HG02798 (cell line): ENCODE results near the gene AKAP9.
"Not testable (repeated sequence)": the region's sequence is repeated elsewhere in the genome, so short reads cannot be mapped to it uniquely, and the experiment has no call there.

ENCODE experiments used
- ATAC-seq: cut with Tn5 transposase; IDR thresholded peaks from one replicate; pipeline ENCODE4 v1.9.1; 2021; ENCODE audit warnings: mild to moderate bottlenecking; ENCODE audit not compliant: unreplicated experiment, poor library complexity

AKAP9 gene

GRCh38 chr7:91940572-91941341 lies at the start of gene AKAP9:
Gene AKAP9, plus strand, starts transcription at chr7:91940862. Its CDS starts 238 bp downstream, at chr7:91941100.
- peak; percentile 98 for ATAC-seq

DNA sequence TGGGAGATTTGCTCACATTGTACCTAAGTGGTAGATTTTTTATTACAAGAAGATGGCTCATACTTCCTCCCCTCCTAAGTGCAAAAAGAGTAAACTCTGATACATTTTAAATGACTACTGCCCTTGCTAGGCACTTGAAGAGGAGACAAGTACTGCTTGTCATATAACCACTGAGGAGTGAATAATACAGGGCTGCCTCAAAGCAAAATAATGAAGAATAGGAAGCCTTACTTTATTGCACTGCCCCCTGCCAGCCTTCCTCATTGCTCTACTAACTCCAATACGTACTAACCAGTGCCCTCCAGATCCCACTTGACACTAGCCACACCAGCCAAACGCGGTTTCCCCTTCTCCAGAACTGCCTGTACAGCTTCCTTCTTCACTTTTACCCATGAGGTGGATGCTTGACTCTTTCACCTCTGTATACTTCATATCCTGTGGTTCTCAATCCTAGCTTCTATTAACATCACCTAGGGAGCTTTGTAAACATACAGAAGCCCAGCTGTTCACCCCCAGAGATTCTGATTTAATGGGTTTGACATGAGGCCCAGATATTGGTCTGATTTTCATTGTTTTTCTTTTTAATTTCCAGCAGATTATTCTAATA lies 48.5 kb upstream of the AKAP9 start:
- no peak for ATAC-seq

- ATAC-seq = no peak
Measured at GRCh38 chr7:91892821-91893340, 47.8 kb upstream of the AKAP9 start.

DNA sequence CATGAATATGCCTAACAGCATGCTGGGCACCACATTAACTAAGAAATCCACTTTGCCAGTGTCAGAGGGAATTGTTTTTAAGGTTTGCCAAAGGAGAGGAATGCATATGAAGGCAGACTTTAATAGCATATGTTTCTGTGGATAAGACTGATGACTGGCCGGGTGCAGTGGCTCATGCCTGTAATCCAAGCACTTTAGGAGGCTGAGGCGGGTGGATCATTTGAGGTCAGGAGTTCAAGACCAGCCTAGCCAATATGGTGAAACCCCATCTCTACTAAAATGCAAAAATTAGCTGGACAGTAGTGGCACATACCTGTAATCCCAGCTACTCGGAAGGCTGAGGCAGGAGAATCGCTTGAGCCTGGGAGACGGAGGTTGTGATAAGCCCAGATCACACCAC lies 47.0 kb upstream of the AKAP9 start:
- not testable (repeated sequence) for ATAC-seq

DNA sequence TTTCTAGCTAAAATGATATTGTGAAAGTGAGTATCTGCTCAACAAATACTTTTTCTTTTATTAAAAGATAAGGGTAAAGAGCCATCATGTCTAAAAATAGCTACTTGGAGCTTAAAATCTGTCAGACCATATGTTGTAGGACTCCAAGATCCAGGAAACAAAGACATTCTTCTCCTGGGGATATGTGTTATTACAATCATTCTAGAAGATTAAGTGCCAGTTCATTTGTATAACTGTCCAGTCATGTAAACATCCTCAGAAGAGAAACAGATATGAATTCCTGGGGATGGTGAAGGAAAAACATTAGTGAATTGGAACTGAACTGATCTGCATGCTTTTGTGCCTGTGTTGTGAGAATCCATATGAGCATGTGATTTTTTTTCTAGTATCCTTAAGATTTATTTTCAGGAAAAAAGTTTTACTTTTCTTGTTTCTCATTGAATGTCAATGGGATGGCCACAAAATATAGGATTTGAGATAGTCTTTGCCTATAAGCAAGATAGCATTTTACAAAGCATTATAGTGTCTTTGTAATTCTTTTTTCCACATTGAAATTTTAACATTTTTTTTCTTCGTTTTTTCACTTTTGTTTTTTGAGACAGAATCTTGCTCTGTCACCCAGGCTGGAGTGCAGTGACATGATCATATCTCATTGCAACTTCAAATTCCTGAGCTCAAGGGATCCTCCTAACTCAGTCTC lies 45.7 kb upstream of the AKAP9 start:
- no peak for ATAC-seq

GRCh38 chr7:91898240-91898992 lies 42.2 kb upstream of the AKAP9 start:
- no peak for ATAC-seq

- ATAC-seq = no peak
Measured at GRCh38 chr7:91899563-91899962, 41.1 kb upstream of the AKAP9 start.

DNA sequence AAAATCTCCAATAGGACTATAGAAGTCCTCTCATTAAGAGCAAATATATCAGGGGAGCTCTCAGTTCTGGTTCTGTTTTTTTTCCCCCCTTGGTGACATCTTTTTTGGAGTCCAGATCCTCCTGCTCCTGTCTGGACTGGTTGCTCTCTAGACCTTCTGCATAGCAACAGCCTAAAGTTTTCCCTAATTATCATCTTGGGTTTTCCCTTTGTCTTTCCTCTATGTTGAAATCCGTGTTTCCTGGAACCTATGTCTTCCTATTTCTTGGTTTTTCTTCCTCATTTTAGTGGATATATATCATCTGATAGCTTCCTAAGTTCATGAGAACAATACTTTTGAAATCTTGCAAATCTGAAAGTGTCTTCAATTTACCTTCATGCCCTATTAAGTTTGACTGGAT lies 30.5 kb upstream of the AKAP9 start:
- no peak for ATAC-seq

DNA sequence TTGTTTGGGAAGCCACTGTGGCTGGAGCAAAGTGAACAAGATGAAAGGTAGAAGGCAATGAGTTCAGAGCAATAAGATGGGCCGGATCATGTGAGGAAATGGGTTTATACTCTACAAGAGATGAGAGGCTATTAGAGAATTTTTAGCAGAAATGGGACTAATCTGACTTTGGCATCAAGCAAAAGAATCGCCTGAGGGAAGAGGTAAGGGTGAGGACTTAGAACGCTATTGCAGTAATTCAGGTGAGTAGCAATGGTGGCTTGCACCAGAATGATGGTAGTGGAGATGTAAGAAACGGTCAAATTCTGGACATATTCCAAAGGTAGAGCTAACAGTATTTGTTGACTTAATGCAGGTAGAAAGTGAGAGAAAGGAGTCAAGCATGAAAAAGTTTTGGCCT lies 29.5 kb upstream of the AKAP9 start:
- ATAC-seq = no peak

DNA sequence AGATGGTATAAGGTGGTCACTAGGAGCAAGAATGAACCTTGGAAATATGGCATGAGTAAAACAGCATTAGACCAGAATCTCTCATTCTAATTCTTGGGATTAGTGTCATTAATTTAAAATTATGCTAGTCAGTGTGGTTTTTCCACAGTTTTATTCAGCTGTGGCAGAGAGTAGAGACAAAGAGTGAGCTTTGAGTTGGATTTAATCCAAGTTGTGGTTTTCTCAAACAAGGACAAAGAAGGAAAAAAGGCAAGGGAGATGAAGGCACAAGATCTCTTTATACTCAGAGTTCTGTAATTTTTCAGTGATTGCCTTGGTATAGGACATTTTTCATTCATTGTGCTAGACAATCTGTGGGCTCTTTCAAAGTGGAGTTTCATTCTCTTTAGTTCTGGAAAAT lies 28.2 kb upstream of the AKAP9 start:
- ATAC-seq = no peak

GRCh38 chr7:91913612-91914011 lies 27.1 kb upstream of the AKAP9 start:
- no peak for ATAC-seq

GRCh38 chr7:91915401-91916050 lies 25.1 kb upstream of the AKAP9 start:
- no peak for ATAC-seq

DNA sequence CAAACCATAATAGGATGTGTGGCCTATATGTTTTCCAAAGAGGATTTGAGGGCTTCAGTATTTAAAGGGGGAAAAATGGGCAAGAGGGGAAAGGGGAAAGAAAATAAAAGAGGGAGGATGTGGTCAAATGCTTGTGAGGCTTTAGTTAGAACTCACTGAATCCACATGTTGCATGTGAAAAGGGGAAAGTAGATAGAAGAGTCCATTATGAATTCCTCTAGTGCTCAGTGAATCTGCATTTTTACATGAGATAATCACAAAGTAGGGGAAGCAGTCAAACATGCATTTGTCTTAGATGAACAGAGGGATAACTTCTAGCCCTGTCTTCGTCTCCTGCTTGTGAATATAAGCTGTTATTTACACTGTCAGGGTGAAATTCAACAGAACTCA lies 24.6 kb upstream of the AKAP9 start:
- ATAC-seq = no peak

DNA sequence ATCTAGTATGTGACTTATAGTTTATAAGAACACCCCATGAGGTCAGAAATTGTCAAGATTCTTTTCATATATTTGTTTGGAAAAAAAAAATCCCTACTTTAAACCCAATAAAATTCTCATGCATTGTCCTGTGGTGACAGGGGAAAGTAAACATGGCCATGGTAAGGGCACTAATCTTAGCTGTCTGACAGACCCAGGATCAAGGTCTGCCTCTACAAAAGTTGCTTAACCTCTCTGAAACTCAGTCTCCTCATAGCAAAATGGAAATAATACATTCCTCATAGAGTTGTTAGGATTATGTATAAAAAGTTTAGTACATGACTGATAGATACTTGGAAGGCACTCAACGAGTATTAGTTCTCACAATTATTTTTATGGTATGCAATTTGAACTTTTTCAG lies 22.3 kb upstream of the AKAP9 start:
- ATAC-seq = no peak

- no peak for ATAC-seq
Measured at GRCh38 chr7:91922857-91923256, 17.8 kb upstream of the AKAP9 start.

DNA sequence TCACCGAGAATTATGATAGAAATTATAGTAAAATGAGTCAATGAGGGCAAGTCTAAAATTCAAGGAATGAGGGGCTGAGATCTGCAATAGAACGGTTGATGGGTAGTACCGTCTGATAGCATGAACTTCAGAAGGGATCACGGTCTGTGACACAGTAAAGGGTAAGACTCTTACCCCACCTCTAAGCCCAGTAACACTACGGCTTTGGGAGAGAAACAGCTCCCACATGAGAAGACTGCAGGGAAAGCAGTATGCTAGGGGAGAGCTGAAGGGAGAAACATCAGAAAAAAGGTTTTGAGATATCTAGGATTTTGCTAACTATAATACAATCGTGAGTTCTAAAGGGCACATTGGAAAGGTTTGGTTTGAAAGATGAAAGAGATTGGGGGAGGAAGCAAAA lies 12.8 kb upstream of the AKAP9 start:
- no peak for ATAC-seq

GRCh38 chr7:91929463-91929862 lies 11.2 kb upstream of the AKAP9 start:
- ATAC-seq = no peak

GRCh38 chr7:91940171-91940570 lies 491 bp upstream of the AKAP9 start:
- ATAC-seq = peak; percentile 17

DNA sequence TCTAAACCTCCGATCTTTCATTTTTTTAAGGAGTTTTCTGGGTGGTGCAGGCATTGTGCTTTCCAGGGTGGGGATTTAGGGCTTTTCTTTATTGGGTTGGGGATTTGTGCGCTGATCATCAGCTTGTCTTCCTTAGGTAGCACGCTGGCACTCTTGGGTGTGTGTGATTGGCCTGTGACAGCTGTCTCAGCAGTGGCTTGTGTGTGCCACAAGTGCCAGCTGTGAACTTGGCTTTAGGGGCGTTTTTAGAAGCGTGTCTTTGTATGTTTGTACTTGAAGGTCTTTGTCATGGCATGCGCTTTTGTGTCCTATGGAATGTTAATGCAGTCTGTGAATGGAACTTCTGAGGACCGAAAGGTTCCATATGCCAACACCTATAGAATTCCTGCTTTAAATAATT lies 788 bp downstream of the AKAP9 start:
- ATAC-seq = peak; percentile 30

DNA sequence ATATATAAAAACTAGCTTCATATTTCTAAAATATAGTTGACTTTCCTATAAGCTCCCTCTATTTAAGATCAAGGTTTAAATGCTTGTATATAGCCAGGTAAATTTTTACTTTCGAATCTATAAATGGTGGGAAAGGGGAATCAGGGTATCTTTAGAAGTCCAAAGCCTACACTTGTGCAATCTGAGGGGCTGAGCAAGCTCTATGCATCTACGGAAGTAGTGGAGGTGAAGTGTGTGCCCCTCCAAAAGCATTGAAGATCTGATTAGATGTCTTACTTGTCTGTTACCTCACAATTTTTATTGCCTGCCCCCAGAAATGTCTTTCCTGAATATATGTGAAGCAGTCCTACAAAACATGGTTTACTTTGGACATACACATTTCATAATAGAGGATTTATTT lies 1.6 kb downstream of the AKAP9 start:
- no peak for ATAC-seq
